ENCODE results near the gene WDR19.

GRCh38 chr4:39235696-39236095, 53.4 kb downstream of the WDR19 start:
- TF ChIP-seq CTCF (IDR thresholded peaks at IDR 0.05) (no peak), ZFX (IDR thresholded peaks at IDR 0.05; ENCODE audit: borderline replicate concordance) (no peak)

All from 22Rv1 (cell line).